Cardiac septum (tissue), 1 donor: ENCODE results near the gene FAM107B. TPM values are rescaled to one million over a fixed set of nuclear protein-coding genes. Genes with fewer than 3 reads are reported as not detected.
"Not testable (repeated sequence)": the region's sequence is repeated elsewhere in the genome, so short reads cannot be mapped to it uniquely, and the experiment has no call there.

Experiments
- DNase-seq: peaks from one replicate; pipeline ENCODE4 v3.0.0-alpha.2; 2020; ENCODE audit warnings: low spot score
- intact Hi-C: fragments of 100-400 bp; cut with DNase I; formaldehyde crosslinking; loops from one replicate; pipeline ENCODE4 v1.14.0; 2022
- total RNA-seq: library from RNA; stranded (reverse); fragmentation: NEBNext Ultra II Directional; extraction: Animal tissue kit (Norgen Biotek cat#: 25700); gene quantifications from one replicate; pipeline ENCODE4 v1.2.1, GENCODE V29; 2021
- donor health status: DM: no; HTN: no; CAD: no.

Gene FAM107B
- total RNA-seq, 1 donor from 2014 or later, result 8.6 TPM

- intact Hi-C loops, result no loop called here
- DNase-seq, result no peak
Measured at GRCh38 chr10:14674376-14675050, 100.2 kb downstream of the FAM107B start.

- intact Hi-C loops, result no loop called here
- DNase-seq, result no peak
Measured at GRCh38 chr10:14673189-14673861, 101.4 kb downstream of the FAM107B start.

GRCh38 chr10:14671386-14671831, 103.3 kb downstream of the FAM107B start:
- intact Hi-C loops, result no loop called here
- no peak for DNase-seq

DNA sequence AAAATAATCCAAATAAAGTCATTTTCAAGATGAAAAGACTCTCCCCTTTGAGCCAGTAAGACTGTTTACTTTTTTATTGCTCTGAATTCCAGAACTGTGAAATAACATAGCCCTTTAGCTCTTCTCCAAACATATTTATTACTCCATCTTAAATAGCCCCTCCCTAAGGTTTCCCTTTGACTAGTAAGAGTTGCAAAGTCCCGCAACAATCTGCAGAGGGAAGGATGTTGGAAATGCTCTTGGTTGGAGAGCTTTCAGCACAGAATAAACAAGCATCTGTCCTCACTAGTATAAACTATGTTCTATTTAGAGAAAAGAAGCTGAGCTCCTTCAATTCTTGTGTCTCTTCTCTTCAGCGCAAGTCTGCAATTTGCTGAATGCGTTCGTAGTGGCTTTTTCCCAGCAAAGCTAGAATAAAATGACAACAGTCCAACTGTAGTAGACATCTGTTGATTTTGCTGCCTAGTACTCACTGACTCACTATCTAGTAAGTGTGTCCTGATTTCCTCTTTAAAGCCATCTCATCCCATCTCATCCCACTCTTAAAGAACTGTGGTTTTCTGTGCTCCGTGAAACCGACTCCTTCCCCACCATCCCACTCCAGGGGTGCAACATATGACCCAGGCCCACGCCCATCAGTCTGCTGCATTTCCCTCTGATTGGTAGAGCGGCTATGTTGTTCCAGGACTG, 104.0 kb downstream of the FAM107B start:
- no peak for DNase-seq
- intact Hi-C loops, result no loop called here

DNA sequence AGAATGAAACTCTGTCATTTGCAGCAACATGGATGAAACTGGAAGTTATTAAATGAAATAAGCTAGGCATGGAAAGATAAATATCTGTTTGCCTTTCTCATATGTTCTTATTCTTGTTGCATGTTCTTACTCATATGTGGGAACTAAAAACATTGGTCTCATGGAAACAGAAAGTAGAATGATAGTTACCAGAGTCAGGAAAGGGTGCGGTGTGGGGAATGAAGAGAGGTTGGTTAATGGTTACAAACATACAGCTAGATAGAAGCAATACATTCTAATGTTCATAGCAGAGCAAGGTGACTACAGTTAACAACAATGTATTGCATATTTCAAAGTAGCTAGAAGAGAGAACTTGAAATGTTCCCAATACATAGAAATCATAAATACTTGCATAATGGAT, 105.1 kb downstream of the FAM107B start:
- no peak for DNase-seq
- intact Hi-C loops, result no loop called here

DNA sequence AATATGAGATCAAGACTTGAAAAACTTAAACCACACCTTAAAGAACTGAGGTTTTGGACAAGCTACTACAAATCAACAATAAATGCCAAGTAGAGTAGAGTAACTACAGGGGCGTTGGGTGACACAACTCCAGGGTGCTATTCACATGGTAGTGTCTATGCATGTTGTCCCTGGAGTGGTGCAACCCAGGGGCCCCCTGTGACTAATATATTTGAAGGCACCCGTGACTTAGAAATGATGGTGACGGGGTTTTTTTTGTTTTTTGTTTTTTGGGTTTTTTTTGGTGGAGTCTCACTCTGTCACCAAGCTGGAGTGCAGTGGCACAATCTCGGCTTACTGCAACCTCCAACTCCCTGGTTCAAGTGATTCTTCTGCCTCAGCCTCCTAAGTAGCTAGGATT, 106.9 kb downstream of the FAM107B start:
- no peak for DNase-seq
- intact Hi-C loops, result no loop called here

DNA sequence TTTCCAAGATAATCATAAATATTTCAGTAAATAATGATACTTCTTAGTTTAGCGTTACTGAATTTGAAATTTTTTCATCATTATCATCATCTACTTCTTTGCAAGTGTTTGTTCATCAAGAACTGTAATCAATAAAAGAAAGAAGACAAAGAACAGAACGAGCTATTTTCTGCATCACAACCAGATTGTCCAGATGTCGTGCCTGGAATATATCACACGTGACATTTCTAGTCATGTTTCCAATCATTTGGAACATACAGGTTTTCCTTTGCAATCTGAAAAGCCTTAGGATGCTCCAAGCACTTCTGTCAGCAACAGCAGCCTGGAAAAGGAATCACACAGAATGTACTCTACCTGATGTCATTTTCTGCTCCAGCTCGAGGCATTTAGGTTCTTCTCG, 107.4 kb downstream of the FAM107B start:
- intact Hi-C loops, result no loop called here
- DNase-seq, result no peak

- no peak for DNase-seq
- intact Hi-C loops, result no loop called here
Measured at GRCh38 chr10:14665865-14666857, 108.5 kb downstream of the FAM107B start.

DNA sequence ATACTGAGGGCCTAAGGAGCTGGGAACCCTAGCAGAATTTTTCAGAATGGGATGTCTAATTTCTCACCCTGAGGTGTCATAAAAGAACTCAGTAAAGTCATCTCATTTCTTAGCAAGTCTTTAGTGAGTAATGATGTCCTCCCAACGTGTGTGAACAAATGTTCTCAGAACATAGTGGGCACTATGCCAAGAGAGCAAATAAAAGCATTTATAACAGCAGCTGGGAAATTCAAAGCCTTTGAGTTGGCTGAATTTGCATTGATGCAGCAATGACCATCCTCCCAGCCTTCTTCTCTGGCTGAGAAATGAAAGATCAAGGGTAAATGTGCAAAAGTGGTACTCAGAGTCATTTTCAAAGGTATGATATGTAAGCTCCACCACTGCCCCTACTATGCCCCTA, 109.4 kb downstream of the FAM107B start:
- intact Hi-C loops, result no loop called here
- DNase-seq, result no peak

DNA sequence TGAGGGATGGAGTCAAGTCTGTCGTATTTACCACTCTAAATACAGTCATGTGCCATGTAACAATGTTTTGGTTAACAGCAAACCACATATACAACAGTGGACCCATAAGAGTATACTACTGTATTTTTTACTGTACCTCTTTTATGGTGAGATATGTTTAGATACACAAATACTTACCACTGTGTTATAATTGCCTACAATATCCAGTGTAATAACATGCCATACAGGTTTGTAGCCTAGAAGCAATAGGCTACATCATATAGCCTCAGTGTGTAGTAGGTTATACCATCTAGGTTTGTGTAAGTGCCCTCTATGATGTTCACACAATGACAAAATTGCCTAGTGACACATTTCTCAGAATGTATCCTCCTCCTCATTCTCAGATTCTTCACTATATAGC, 110.4 kb downstream of the FAM107B start:
- no peak for DNase-seq
- intact Hi-C loops, result no loop called here

- intact Hi-C loops, result no loop called here
- DNase-seq, result no peak
Measured at GRCh38 chr10:14661818-14662217, 112.9 kb downstream of the FAM107B start.

DNA sequence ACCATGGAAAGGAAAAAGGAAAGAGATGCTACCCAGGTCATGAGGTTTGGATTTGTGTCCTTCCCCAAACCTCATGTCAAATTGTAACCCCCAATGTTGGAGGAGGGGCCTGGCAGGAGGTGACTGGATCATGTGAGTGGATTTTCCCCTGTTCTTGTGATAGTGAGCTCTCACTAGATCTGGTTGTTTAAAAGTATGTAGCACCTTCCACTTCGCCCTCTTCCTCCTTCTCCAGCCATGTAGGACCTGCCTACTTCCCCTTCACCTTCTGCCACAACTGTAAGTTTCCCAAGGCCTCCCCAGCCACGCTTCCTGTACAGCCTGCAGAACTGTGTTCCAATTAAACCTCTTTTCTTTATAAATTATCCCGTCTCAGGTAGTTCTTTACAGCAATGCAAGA, 113.9 kb downstream of the FAM107B start:
- DNase-seq, result no peak
- intact Hi-C loops, result no loop called here

GRCh38 chr10:14659626-14660196, 115.0 kb downstream of the FAM107B start:
- no peak for DNase-seq
- intact Hi-C loops, result loop anchor here (5.0 kb wide), 1 partner anchor 153 kb away; no protein-coding TSS in a partner anchor

GRCh38 chr10:14659137-14659536, 115.6 kb downstream of the FAM107B start:
- intact Hi-C loops, result loop anchor here (5.0 kb wide), 1 partner anchor 153 kb away; no protein-coding TSS in a partner anchor
- DNase-seq, result not testable (repeated sequence)

DNA sequence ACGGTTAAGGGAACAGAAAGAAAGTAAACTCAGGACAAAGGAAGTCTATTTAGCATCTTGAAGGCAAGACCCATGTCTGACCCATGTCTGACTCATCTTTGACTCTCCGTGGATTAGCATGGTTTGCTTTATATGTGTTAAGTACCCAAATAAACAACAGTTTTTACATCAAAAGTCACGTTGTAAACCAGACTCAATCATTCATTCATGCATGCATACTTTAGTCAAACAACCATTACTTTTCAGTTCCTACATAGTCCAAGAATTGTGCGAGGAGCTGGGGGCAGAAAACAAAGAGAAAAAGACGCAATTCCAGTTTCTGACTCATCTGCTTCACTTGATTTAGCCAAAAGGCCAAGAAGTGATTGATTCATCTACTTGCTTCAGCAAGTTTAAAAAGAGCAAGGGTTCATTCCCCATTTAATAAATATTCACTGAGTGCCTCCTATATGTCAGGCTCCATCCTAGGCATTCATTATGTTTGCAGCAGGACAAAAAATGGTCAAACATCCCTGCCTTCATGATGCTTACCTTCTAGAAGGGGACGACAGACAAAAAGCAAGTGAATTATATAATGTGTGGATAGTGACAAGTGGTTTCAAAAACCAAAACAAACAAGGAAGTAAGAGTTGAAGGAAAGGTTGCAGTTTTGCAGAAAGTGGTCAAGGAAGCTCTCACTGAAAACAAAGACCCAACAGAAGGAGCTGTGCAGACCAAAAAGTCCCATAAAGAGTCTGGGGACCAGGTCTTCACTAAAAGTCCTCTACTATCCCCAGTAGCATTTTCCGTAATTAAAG, 116.2 kb downstream of the FAM107B start:
- intact Hi-C loops, result loop anchor here (5.0 kb wide), 1 partner anchor 154 kb away; no protein-coding TSS in a partner anchor
- DNase-seq, result no peak

GRCh38 chr10:14656052-14656730, 118.5 kb downstream of the FAM107B start:
- DNase-seq, result no peak
- intact Hi-C loops, result loop anchor here (5.0 kb wide), 1 partner anchor 156 kb away; no protein-coding TSS in a partner anchor

GRCh38 chr10:14654821-14655382, 119.8 kb downstream of the FAM107B start:
- intact Hi-C loops, result loop anchor here (5.0 kb wide), 1 partner anchor 157 kb away; no protein-coding TSS in a partner anchor
- DNase-seq, result no peak
